ELF-1 (cell line): ENCODE measurements around the gene USP10.

Source experiments
- DNase-seq: peaks from one replicate; pipeline ENCODE4 v3.0.0-alpha.2; 2016; ENCODE audit warnings: low read depth, low spot score

USP10 gene

DNA sequence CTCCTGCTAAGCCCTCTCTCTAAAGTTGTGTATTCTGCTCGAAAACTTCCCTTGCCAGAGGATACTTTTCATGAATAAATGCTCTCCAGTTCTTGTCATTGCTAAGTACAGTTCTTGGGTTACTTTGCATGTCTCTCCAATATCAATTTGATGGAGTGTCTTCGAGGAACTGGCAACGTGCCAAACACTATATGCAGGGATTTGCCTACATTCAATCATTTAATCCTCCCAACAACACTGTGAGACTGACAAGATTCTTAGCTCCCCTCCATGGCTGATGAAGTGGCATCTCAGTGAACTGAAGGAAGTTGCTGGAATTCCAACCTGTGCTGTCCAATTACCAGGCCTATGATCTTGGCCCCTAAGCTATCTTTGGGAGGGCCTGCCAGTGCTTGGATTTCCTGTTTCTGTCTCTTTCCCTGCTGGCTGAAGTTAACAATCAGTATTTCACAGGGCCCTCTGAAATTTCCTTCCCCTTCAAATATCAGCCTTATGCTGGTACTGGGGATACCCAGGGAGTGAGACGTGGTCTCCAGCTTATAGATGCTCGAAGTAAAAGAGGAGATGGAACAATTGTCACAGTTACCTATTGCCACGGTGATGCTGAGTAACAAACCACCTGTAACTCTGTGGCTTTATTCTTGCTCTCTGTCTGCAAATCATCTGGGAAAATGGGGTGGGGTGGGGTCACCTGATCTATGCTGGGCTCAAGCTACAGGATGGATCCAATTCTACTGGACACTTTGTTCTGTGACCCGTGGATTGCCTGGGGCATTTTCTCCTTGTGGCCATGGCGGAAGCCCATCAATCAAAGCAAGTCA, 100.6 kb downstream of the USP10 start:
- DNase-seq = peak; percentile 24

- peak; percentile 61 for DNase-seq
Observed at GRCh38 chr16:84803146-84803545, 103.3 kb downstream of the USP10 start.

GRCh38 chr16:84804326-84804725, 104.5 kb downstream of the USP10 start:
- no peak for DNase-seq

- peak; percentile 95 for DNase-seq
Observed at GRCh38 chr16:84806256-84806889, 106.6 kb downstream of the USP10 start.

- DNase-seq = no peak
Observed at GRCh38 chr16:84806890-84807258, 107.1 kb downstream of the USP10 start.

GRCh38 chr16:84807776-84808175, 108.0 kb downstream of the USP10 start:
- DNase-seq = no peak

DNA sequence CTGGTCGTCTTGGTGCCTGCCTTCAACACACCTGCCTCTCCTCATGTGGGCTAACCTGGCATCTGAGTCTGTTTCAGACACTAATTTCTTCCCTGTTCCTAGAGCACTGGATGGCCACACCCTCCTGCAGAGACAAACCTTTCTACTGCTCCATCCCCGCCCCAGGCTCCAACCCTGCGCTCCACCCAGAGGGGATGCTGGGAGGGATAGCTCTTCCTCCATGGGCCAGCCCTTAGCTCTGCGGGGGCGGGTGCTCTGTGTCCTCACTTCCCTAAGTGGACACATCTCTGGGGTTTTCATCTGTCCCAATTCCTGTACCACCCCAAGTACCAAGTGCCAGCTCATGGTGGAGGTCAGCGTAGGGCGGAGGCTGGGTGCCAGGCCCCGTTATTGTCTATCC, 109.0 kb downstream of the USP10 start:
- DNase-seq = peak; percentile 32

GRCh38 chr16:84810518-84811273, 110.9 kb downstream of the USP10 start:
- DNase-seq = no peak

DNA sequence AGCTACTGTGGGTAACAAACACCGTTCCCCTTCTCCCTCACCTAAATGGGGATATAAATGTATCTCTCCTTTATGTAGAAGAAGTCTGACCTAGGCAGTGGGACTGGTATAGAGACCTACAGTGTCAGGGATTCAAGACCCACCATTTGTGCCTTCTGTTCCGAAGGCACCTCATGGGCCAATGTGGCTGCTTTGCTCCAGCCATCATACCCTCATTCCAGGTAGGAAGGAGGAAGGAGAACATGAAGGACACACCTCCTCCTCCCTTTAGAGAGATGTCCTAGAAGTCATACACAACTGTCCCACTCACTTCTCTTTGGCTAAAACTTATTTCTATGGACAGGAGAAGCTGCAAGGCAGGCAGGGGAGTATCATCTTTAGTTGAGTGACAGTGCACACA, 111.7 kb downstream of the USP10 start:
- no peak for DNase-seq

- DNase-seq = no peak
Observed at GRCh38 chr16:84813141-84813934, 113.5 kb downstream of the USP10 start.

DNA sequence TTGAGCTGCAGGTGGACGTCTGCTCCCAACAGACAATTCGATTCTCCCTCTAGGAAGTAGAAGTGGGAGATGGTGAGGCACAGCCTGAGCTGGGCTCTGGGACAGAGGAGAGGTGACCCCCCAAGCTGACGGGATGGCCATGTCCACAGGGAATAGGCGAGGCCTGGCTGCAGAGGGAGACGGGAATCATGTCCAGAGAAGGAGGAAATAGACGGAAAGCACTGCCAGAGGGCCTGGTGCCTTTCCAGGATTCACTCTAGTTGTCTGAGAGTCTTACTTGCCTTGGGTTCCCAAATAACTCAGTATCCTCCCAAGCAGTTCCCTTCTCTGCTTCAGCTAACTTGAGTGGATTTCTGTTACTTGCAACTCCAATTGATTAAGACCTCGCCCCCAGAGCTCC, 115.7 kb downstream of the USP10 start:
- DNase-seq = no peak

GRCh38 chr16:84816023-84816422, 116.2 kb downstream of the USP10 start:
- DNase-seq = no peak

- no peak for DNase-seq
Observed at GRCh38 chr16:84816485-84816884, 116.7 kb downstream of the USP10 start.

- no peak for DNase-seq
Observed at GRCh38 chr16:84817206-84817605, 117.4 kb downstream of the USP10 start.

- DNase-seq = no peak
Observed at GRCh38 chr16:84817613-84818012, 117.8 kb downstream of the USP10 start.

GRCh38 chr16:84818133-84818532, 118.3 kb downstream of the USP10 start:
- DNase-seq = no peak

GRCh38 chr16:84818989-84819643, 119.3 kb downstream of the USP10 start:
- DNase-seq = no peak

GRCh38 chr16:84819644-84820304, 120.0 kb downstream of the USP10 start, which contains the start of gene CRISPLD2:
CRISPLD2 (plus strand) TSS chr16:84819985; CDS start chr16:84838496, 18,511 bp downstream.
- peak; percentile 95 for DNase-seq

- DNase-seq = no peak
Observed at GRCh38 chr16:84820305-84820684, 120.5 kb downstream of the USP10 start.

GRCh38 chr16:84820771-84821170, 121.0 kb downstream of the USP10 start:
- no peak for DNase-seq

DNA sequence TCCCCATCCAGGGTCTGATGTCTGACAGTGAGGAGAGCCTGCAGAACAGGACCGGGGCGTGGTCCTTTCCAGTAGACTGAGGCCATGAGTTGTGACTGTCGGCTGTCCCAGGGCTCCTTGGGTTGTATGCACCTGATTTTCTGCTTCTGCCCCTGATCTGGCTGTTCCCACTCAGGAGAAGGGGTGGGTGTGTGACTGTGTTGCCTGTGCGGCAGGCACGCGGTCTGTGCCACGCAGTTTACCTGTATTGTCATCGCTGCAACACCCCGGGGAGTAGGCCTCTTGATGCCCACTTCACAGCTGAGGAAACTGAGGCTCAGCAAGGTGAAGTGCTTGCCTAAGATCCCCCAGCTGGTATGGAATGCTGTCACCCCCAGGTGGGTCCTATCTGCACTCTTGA, 121.4 kb downstream of the USP10 start:
- no peak for DNase-seq
